ENCODE results near the gene NXNL1.

The NXNL1 gene

GRCh38 chr19:17424743-17425365 is 35.9 kb downstream of the NXNL1 start:
- TF ChIP-seq POLR2A (IDR thresholded peaks at IDR 0.05; ENCODE audit: low read length) (no peak), GATA1 (IDR thresholded peaks at IDR 0.05; ENCODE audit: low read depth, low read length) (no peak)
- DNase-seq = peak; percentile 69 to 76

DNA sequence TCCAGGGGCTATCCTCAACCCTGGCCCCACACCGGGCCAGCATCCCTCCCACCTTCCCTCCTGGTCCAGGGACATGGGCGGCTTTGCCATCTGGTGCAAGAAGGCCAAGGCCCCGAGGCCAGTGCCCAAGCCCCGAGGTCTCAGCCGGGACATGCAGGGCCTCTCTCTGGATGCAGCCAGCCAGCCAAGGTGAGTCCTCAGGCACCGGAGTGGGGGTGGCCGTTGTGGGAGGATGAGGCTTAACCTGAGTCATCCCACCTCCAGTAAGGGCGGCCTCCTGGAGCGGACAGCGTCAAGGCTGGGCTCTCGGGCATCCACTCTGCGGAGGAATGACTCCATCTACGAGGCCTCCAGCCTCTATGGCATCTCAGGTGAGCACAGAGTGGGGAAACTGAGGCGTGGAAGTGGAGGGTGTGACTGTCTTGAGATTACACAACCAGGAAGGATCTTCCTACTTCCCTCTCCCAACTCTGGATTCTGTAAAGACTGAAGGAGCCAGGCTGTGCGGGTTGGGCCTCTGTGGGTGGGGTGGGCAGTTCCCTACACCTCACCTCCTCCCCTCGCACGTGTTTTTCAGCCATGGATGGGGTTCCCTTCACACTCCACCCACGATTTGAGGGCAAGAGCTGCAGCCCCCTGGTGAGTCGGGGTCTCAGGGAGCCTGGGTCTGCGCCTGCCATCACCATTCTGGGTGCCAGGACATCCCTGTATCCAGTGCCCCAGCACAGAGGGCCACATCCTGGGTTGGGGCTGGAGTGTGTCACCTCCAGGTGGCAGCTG is 37.1 kb downstream of the NXNL1 start:
- no peak for TF ChIP-seq POLR2A (IDR thresholded peaks at IDR 0.05; ENCODE audit: low read length)
- no peak for TF ChIP-seq GATA1 (IDR thresholded peaks at IDR 0.05; ENCODE audit: low read depth, low read length)
- DNase-seq = no peak

DNA sequence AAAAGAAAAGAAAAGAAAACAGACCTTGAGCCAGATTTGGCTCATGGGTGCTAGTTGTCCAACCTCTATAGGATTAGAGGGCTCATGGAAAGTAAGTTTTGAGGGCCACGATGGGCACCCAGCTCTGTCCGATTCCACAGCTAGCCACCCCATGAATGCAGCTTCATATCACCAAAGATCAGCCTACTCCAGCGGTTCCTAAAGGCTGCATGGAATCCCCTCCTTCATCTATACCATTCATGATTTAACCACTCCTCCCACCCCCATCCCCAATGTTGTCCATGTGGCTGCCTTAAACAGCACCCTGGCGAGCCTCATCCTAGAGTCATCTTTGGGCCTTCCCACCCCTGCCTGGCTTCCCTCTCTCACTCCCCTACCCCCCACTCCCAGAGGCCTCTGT is 38.8 kb downstream of the NXNL1 start:
- TF ChIP-seq GATA1 (IDR thresholded peaks at IDR 0.05; ENCODE audit: low read depth, low read length) = no peak
- no peak for TF ChIP-seq POLR2A (IDR thresholded peaks at IDR 0.05; ENCODE audit: low read length)

DNA sequence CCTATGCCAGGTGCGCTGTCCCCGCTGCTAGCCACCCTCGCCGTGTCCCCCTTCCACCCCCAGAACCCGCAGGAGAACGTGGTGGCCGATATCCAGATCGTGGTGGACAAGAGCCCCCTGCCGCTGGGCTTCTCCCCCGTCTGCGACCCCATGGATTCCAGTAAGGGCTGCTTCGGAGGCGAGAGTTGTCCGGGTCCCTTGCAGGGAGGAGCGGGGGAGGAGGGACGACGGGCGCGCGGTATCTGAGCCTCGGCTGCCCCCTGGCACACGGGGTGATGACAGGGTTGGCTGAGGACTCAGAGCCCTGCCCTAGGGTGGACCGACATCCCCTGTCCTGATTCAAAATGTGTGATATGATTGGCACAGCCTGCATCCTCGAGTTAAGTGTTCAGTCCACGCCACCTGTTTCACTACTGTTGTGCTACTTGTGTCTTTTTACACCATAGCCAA is 40.2 kb downstream of the NXNL1 start:
- DNase-seq = peak in 1 of 2 experiments; percentile 52
- TF ChIP-seq GATA1 (IDR thresholded peaks at IDR 0.05; ENCODE audit: low read depth, low read length) (no peak), POLR2A (IDR thresholded peaks at IDR 0.05; ENCODE audit: low read length) (no peak)

More for the DNA sequence above, 38.8 kb downstream of the NXNL1 start:
- no peak for DNase-seq

GRCh38 chr19:17419621-17420474 is 40.9 kb downstream of the NXNL1 start, which contains the start of gene MVB12A:
TSS of gene MVB12A (plus strand) at chr19:17420047. CDS start at chr19:17420136, 89 bp downstream.
- peak; percentile 56 for TF ChIP-seq POLR2A (IDR thresholded peaks at IDR 0.05; ENCODE audit: low read length)
- no peak for TF ChIP-seq GATA1 (IDR thresholded peaks at IDR 0.05; ENCODE audit: low read depth, low read length)
- DNase-seq = peak; percentile 99

- TF ChIP-seq POLR2A (IDR thresholded peaks at IDR 0.05; ENCODE audit: low read length) (no peak), GATA1 (IDR thresholded peaks at IDR 0.05; ENCODE audit: low read depth, low read length) (no peak)
- DNase-seq = no peak
These were observed 41.5 kb downstream of the NXNL1 start for GRCh38 chr19:17419154-17419620.

DNA sequence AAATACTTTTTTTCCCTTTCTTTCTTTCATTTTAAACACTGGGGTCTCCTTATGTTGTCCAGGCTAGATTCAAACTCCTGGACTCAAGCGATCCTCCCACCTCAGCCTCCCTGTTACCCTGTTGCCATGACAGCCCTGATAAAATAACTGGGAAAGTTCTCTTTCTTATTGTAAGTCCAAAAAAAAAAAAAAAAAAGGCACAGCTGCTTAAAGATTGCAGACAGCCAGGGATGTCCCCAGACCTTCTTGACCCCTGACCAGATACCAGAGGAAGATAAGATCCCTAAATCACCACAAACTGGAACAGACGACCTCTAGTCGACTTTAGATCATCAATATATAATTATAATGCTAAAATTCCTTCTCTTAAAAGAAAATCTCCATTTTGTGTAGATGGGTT is 42.0 kb downstream of the NXNL1 start:
- TF ChIP-seq POLR2A (IDR thresholded peaks at IDR 0.05; ENCODE audit: low read length) (no peak), GATA1 (IDR thresholded peaks at IDR 0.05; ENCODE audit: low read depth, low read length) (no peak)
- DNase-seq = no peak

DNA sequence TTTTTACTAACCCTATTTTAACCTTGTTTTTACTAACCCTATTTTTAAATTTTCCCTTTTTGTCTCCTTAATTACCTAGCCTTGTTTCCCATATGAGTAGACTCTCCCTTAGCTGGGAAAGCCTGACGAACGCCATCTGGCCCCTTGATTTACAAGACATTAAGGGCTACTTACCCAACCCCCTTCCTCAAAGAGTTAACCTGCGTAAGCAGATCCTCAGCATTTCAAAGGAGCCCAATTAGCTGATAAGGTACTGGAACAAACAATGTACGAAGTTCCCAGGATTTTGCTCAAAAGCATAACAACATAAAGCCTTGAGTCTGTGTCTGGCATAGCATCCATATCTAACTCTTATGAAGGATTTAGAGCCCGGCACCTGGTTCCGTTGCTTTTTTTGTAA is 45.6 kb downstream of the NXNL1 start:
- TF ChIP-seq POLR2A (IDR thresholded peaks at IDR 0.05; ENCODE audit: low read length) = no peak
- no peak for TF ChIP-seq GATA1 (IDR thresholded peaks at IDR 0.05; ENCODE audit: low read depth, low read length)
- no peak for DNase-seq

DNA sequence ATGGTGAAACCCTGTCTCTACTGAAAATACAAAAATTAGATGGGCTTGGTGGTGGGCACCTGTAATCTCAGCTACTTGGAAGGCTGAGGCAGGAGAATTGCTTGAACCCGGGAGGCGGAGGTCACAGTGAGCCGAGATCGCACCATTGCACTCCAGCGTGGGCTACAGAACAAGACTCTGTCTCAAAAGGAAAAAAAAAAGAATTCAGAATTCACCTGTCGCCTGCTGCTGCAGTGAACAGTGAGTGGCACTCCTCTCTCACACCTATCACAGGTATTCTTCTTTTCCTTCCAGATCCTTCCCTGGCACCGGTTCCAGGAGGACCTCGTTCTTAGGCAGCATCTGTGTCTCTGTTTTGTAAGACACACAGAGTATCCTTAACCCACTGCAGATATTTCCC is 46.6 kb downstream of the NXNL1 start:
- no peak for TF ChIP-seq POLR2A (IDR thresholded peaks at IDR 0.05; ENCODE audit: low read length)
- no peak for TF ChIP-seq GATA1 (IDR thresholded peaks at IDR 0.05; ENCODE audit: low read depth, low read length)
- DNase-seq = no peak

GRCh38 chr19:17411801-17412200 is 48.9 kb downstream of the NXNL1 start:
- TF ChIP-seq POLR2A (IDR thresholded peaks at IDR 0.05; ENCODE audit: low read length) (no peak), GATA1 (IDR thresholded peaks at IDR 0.05; ENCODE audit: low read depth, low read length) (no peak)
- DNase-seq = no peak

- TF ChIP-seq GATA1 (IDR thresholded peaks at IDR 0.05; ENCODE audit: low read depth, low read length) = no peak
- TF ChIP-seq POLR2A (IDR thresholded peaks at IDR 0.05; ENCODE audit: low read length) = no peak
- no peak for DNase-seq
These were observed 50.7 kb downstream of the NXNL1 start for GRCh38 chr19:17409990-17410389.

GRCh38 chr19:17406887-17407196 is 53.9 kb downstream of the NXNL1 start:
- peak in 1 of 2 experiments; percentile 49 for DNase-seq
- no peak for TF ChIP-seq POLR2A (IDR thresholded peaks at IDR 0.05; ENCODE audit: low read length)
- no peak for TF ChIP-seq GATA1 (IDR thresholded peaks at IDR 0.05; ENCODE audit: low read depth, low read length)

- TF ChIP-seq POLR2A (IDR thresholded peaks at IDR 0.05; ENCODE audit: low read length) = no peak
- no peak for TF ChIP-seq GATA1 (IDR thresholded peaks at IDR 0.05; ENCODE audit: low read depth, low read length)
- peak in 1 of 2 experiments; percentile 53 for DNase-seq
These were observed 54.5 kb downstream of the NXNL1 start for GRCh38 chr19:17406046-17406886.

All from erythroblast (primary cell).